Measurements from ENCODE around the gene DPT. TPM values are rescaled to one million over a fixed set of nuclear protein-coding genes. Genes with fewer than 3 reads are reported as not detected.

Gene DPT
- total and polyA plus RNA-seq, 2 of the 4 experiments (the other 2 are of a cell fraction): not detected

- no peak overlapping the region for H3K18ac ChIP-seq (ENCODE audit: low read depth, low read length)
- intact Hi-C loops (cut with micrococcal nuclease) (no loop called here), in situ Hi-C loops (cut with MboI; ENCODE audit: low sequenced_read_pairs) (no loop called here), dilution Hi-C loops (cut with HindIII; ENCODE audit: low sequenced_read_pairs, unreplicated experiment) (no loop called here)
- no peak for TF ChIP-seq MXI1 (IDR thresholded peaks at IDR 0.05; ENCODE audit: borderline replicate concordance, low read depth, low read length)
- no peak for TF ChIP-seq RAD21 (IDR thresholded peaks at IDR 0.05; ENCODE audit: low read length)
- no peak for TF ChIP-seq FOS (IDR thresholded peaks at IDR 0.05; ENCODE audit: low read depth, low read length)
- TF ChIP-seq RCOR1 (IDR thresholded peaks at IDR 0.05; ENCODE audit: insufficient replicate concordance, low read length): no peak
- TF ChIP-seq USF2 (IDR thresholded peaks at IDR 0.05; ENCODE audit: low read depth, low read length): no peak
- TF ChIP-seq CHD1 (IDR thresholded peaks at IDR 0.05; ENCODE audit: low read depth, low read length): no peak
- TF ChIP-seq CEBPB (IDR thresholded peaks at IDR 0.05; ENCODE audit: low read depth, low read length): no peak
- TF ChIP-seq MAZ (IDR thresholded peaks at IDR 0.05; ENCODE audit: borderline replicate concordance, low read depth, low read length): no peak
- no peak for TF ChIP-seq SMC3 (IDR thresholded peaks at IDR 0.05; ENCODE audit: low read depth, low read length)
- no peak for TF ChIP-seq ELK1 (IDR thresholded peaks at IDR 0.05; ENCODE audit: borderline replicate concordance, low read depth, low read length)
- no peak for TF ChIP-seq NFE2L2 (IDR thresholded peaks at IDR 0.05; ENCODE audit: low read depth, low read length)
- TF ChIP-seq BHLHE40 (IDR thresholded peaks at IDR 0.05; ENCODE audit: low read depth, low read length): no peak
- TF ChIP-seq RFX5 (IDR thresholded peaks at IDR 0.05; ENCODE audit: low read depth, low read length): no peak
- no peak for TF ChIP-seq CTCF (conservative IDR thresholded peaks at IDR 0.05; ENCODE audit: low read depth, low read length)
- no peak for TF ChIP-seq POLR2A (IDR thresholded peaks at IDR 0.05; ENCODE audit: low read depth, low read length)
- TF ChIP-seq MAFK (IDR thresholded peaks at IDR 0.05; ENCODE audit: low read depth, low read length): no peak
- no peak overlapping the region for H2BK5ac ChIP-seq (ENCODE audit: low read depth, low read length, poor library complexity, severe bottlenecking)
- no peak overlapping the region for H3K9ac ChIP-seq (ENCODE audit: low read depth, low read length)
- no peak overlapping the region for H3K4ac ChIP-seq (ENCODE audit: low read depth, low read length)
- ChIA-PET POLR2A (ENCODE audit: unreplicated experiment) (no interaction called here), CTCF (no interaction called here)
- ATAC-seq (ENCODE audit: low read depth) (no peak), DNase-seq (no peak)
- no peaks in the 10 kb centered on the region for H3K79me1 ChIP-seq (ENCODE audit: low read depth in 1 of 2, low read length in 2 of 2)
- H3K4me1 ChIP-seq (ENCODE audit: control insufficient read depth, insufficient read depth, low read length): no peaks in the 10 kb centered on the region
- H4K20me1 ChIP-seq (ENCODE audit: insufficient read depth, low read length): no peaks in the 10 kb centered on the region
- H3K4me2 ChIP-seq (ENCODE audit: low read depth, low read length): no peak overlapping the region
- no peak overlapping the region for H2AFZ ChIP-seq (replicated peaks; ENCODE audit: low read length, poor library complexity)
- H3K27ac ChIP-seq (ENCODE audit: insufficient read depth, low read length): no peak overlapping the region
- H4K91ac ChIP-seq (ENCODE audit: insufficient read depth, low read depth, low read length): no peak overlapping the region
- no TSS peak for BruUV-seq (replicated peaks)
- no peak overlapping the region for H4K5ac ChIP-seq (ENCODE audit: low read depth, low read length)
- WGBS, 2 experiments (ENCODE audit: extremely low coverage in 2 of 2, insufficient read length in 1 of 2): 20% methylated on average over 1 of the region's 1 CpG; no CpG with 5 or more reads in 1 of the 2 experiments
- H3K9me3 ChIP-seq (ENCODE audit: control insufficient read depth, insufficient read depth, low read length): no peaks in the 10 kb centered on the region
- H2AK9ac ChIP-seq (replicated peaks; ENCODE audit: low read depth, low read length, poor library complexity): no peak overlapping the region
- H4K8ac ChIP-seq (ENCODE audit: low read depth in 2 of 2, low read length in 2 of 2): no peak overlapping the region
- no peaks in the 10 kb centered on the region for H3K36me3 ChIP-seq (ENCODE audit: control insufficient read depth, insufficient read depth, low read length)
- H3K9me1 ChIP-seq (ENCODE audit: insufficient read depth, low read length): no peaks in the 10 kb centered on the region
- no peak overlapping the region for H2BK15ac ChIP-seq (ENCODE audit: low read depth, low read length)
- no peaks in the 10 kb centered on the region for H3K27me3 ChIP-seq (ENCODE audit: control insufficient read depth, insufficient read depth, low read length)
- no peak overlapping the region for H3K56ac ChIP-seq (ENCODE audit: extremely low read depth, insufficient read depth, low read length)
- no peak overlapping the region for H2BK120ac ChIP-seq (ENCODE audit: low read depth, low read length)
- no peak overlapping the region for H3K4me3 ChIP-seq (ENCODE audit: insufficient read depth, low read depth, low read length)
- H3K14ac ChIP-seq (replicated peaks; ENCODE audit: low read depth, low read length): no peak overlapping the region
- no peak overlapping the region for H3K23ac ChIP-seq (ENCODE audit: low read depth, low read length)
- no peak overlapping the region for H2AK5ac ChIP-seq (ENCODE audit: low read depth, low read length)
- no peak overlapping the region for H2BK20ac ChIP-seq (ENCODE audit: low read depth, low read length)
Measured at GRCh38 chr1:168734946-168735345, 5.9 kb upstream of the DPT start.
